HAP-1 (cell line): ENCODE data around the gene SLC2A10.

ENCODE experiments used
- DNase-seq, 2 experiments: peaks; one replicate each; pipeline ENCODE4 v3.0.0-alpha.2; 2016 to 2020; ENCODE audit warnings: low spot score in 2 of 2
- H3K27me3 ChIP-seq: fragments of 250-450 bp; sonication (Bioruptor Pico); 2 replicates; pipeline ENCODE4 v1.5.1; 2020; ENCODE audit warnings: low read depth, mild to moderate bottlenecking, moderate library complexity
- H3K36me3 ChIP-seq: fragments of 250-450 bp; sonication (Bioruptor Pico); replicated peaks from 2 replicates; pipeline ENCODE4 v1.5.1; 2020; ENCODE audit warnings: mild to moderate bottlenecking
- H3K4me1 ChIP-seq: fragments of 250-450 bp; sonication (Bioruptor Pico); 2 replicates; pipeline ENCODE4 v1.5.1; 2020; ENCODE audit warnings: mild to moderate bottlenecking
- H3K4me3 ChIP-seq: fragments of 250-450 bp; sonication (Bioruptor Pico); 2 replicates; pipeline ENCODE4 v1.5.1; 2020; ENCODE audit warnings: mild to moderate bottlenecking, moderate library complexity
- H3K9me3 ChIP-seq: fragments of 250-450 bp; sonication (Bioruptor Pico); 2 replicates; pipeline ENCODE4 v1.5.1; 2020; ENCODE audit warnings: mild to moderate bottlenecking, moderate library complexity
- in situ Hi-C: fragments of 300-500 bp; cut with MboI; formaldehyde crosslinking; loops from 3 replicates; pipeline ENCODE4 v1.14.3; 2020; ENCODE audit warnings: low sequenced_read_pairs, inconsistent platforms, mixed read lengths

The SLC2A10 gene

GRCh38 chr20:46743088-46743487 lies 33.6 kb downstream of the SLC2A10 start:
- Histone ChIP-seq H3K36me3 (no peaks in the 10 kb centered on the region), H3K9me3 (no peaks in the 10 kb centered on the region), H3K4me3 (no peak overlapping the region), H3K4me1 (no peaks in the 10 kb centered on the region), H3K27me3 (peaks cover 16% of the 10 kb centered on the region)
- in situ Hi-C loops: no loop called here
- no peak for DNase-seq

GRCh38 chr20:46746956-46747526 lies 37.6 kb downstream of the SLC2A10 start:
- H3K9me3 ChIP-seq: no peaks in the 10 kb centered on the region
- no peak overlapping the region for H3K4me3 ChIP-seq
- in situ Hi-C loops: no loop called here
- H3K27me3 ChIP-seq: peaks cover 22% of the 10 kb centered on the region
- no peaks in the 10 kb centered on the region for H3K36me3 ChIP-seq
- no peak for DNase-seq
- H3K4me1 ChIP-seq: no peaks in the 10 kb centered on the region

DNA sequence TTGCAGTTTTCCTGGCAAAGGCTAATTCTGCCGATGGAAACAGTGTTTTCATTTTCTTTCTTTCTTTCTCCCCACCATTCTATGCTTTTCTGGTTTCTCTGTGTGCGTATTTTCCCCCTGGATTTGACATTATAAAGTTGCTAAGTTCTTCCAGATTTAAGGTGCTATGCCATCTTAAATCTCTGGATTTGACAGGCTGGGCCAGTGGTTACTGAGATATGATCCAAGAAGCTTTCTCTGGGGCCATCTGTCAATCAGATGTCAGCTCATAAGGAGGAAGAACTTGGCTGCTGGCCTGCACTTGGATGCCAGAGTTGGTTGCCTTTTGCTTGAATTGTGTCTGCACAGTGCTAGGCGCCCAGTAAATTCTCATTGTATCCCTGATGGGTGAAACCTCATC lies 39.7 kb downstream of the SLC2A10 start:
- in situ Hi-C loops: no loop called here
- no peaks in the 10 kb centered on the region for H3K4me1 ChIP-seq

GRCh38 chr20:46751856-46752255 lies 42.4 kb downstream of the SLC2A10 start:
- Histone ChIP-seq H3K4me3 (no peak overlapping the region), H3K27me3 (peaks cover 11% of the 10 kb centered on the region), H3K36me3 (no peaks in the 10 kb centered on the region), H3K4me1 (no peaks in the 10 kb centered on the region), H3K9me3 (no peaks in the 10 kb centered on the region)
- peak in 1 of 2 experiments; percentile 24 for DNase-seq
- in situ Hi-C loops: loop anchor here (25.0 kb wide), 1 partner anchor 635 kb away; no protein-coding TSS in a partner anchor

More for the DNA sequence above, 39.7 kb downstream of the SLC2A10 start:
- Histone ChIP-seq H3K9me3 (no peaks in the 10 kb centered on the region), H3K36me3 (no peaks in the 10 kb centered on the region), H3K27me3 (peaks cover 18% of the 10 kb centered on the region), H3K4me3 (no peak overlapping the region)
- no peak for DNase-seq

DNA sequence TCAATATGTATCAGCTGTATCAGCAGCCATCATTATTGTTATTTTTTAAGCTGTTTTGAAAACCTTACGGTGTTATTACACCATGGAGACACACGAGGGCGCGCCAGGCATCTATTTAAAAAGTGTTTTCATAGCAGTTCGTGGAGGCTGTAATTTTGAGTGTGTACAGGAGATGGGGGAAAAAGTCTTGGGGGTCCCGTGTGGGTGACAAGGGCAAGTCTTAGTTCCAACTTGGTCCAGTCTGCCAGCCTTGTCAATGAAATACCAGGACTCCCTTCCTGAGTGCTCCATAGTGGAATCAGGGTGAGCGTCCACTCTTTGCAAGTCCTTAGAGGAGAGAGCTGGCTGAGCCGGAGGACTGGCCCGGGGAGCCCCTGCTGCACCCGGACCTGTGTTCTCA lies 43.3 kb downstream of the SLC2A10 start:
- DNase-seq: peak; percentile 40 to 82
- in situ Hi-C loops: loop anchor here (25.0 kb wide), 1 partner anchor 635 kb away; no protein-coding TSS in a partner anchor

GRCh38 chr20:46755483-46756413 lies 46.3 kb downstream of the SLC2A10 start:
- no peak overlapping the region for H3K4me3 ChIP-seq
- no peaks in the 10 kb centered on the region for H3K9me3 ChIP-seq
- H3K4me1 ChIP-seq: no peaks in the 10 kb centered on the region
- in situ Hi-C loops: loop anchor here (5.0 to 25.0 kb wide), 2 partner anchors 397 to 632 kb away; no protein-coding TSS in a partner anchor
- H3K36me3 ChIP-seq: no peaks in the 10 kb centered on the region
- DNase-seq: no peak
- peaks cover 4% of the 10 kb centered on the region; the same call in 1 of the 2 replicates for H3K27me3 ChIP-seq

More for the DNA sequence above, 43.3 kb downstream of the SLC2A10 start:
- Histone ChIP-seq H3K27me3 (peaks cover 6% of the 10 kb centered on the region), H3K36me3 (no peaks in the 10 kb centered on the region), H3K9me3 (no peaks in the 10 kb centered on the region), H3K4me3 (no peak overlapping the region), H3K4me1 (no peaks in the 10 kb centered on the region)

DNA sequence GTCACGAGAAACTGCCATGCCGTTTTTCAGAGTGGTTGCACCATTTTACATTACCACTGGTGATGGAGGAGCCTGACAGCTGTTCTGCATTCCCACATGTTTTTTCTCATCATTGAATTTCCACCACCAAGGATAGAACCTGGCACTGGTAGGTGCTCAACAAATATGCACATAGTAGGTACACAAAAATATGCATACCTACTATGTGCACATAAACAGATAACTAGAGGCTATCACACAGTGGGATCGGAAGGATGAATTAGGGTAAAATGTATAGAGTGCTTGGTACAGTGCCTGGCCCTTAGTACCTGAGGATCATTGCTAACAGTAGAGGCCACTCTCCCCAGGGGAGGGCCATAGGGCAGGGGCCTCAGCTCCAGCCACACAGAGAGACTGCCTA lies 47.0 kb downstream of the SLC2A10 start:
- Histone ChIP-seq H3K4me1 (no peaks in the 10 kb centered on the region), H3K9me3 (no peaks in the 10 kb centered on the region), H3K36me3 (no peaks in the 10 kb centered on the region), H3K4me3 (no peak overlapping the region), H3K27me3 (peaks cover 4% of the 10 kb centered on the region; the same call in 1 of the 2 replicates)
- no peak for DNase-seq
- in situ Hi-C loops: loop anchor here (5.0 to 25.0 kb wide), 2 partner anchors 396 to 631 kb away; no protein-coding TSS in a partner anchor

- no peak overlapping the region for H3K4me3 ChIP-seq
- DNase-seq: no peak
- peaks cover 4% of the 10 kb centered on the region; the same call in 1 of the 2 replicates for H3K27me3 ChIP-seq
- in situ Hi-C loops: loop anchor here (5.0 to 25.0 kb wide), 2 partner anchors 395 to 630 kb away; no protein-coding TSS in a partner anchor
- H3K4me1 ChIP-seq: no peaks in the 10 kb centered on the region
- no peaks in the 10 kb centered on the region for H3K9me3 ChIP-seq
- H3K36me3 ChIP-seq: no peaks in the 10 kb centered on the region
Observed at GRCh38 chr20:46757135-46757534, 47.7 kb downstream of the SLC2A10 start.

DNA sequence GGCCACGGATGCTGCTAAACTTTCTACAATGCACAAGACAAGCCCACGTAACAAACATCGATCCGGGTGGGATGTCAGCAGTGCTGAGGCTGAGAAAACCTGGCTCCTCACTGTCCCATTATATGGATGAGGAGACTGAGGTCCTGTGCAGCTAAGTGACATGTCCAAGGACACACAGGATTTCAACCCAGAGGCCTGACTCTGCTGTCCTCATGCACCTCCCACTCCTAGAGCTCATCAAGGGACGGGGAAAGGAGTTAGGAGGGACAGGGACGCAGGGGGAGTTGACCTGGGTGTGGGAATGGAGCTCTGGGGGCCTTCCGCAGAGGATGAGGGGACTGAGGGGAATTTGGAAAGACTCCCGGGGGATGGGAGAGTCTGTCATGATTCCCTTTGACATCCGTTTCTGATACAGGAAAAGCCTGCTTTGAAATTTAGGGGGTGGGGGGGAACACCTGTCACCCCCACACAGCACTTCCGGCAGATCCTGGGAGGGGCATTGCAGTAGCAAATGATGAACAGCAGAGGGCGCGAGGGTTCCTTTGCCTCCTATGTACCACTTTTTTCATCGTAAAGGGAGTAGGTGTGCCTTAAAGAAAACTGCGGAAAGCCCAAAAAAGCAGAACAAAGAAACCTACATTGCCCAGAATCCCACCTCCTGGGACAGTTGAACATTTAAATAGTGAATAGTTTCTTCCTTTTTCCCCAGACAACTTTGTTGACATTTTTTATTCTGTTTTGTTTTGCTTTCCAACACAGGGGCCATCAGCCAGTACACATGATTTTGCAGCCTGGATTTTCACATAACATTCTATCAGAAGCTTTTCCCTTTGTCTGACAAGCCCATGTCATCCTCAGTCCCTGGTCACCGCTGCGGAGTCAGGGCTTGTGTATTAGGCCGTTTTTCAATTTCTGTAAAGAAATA lies 48.6 kb downstream of the SLC2A10 start:
- in situ Hi-C loops: loop anchor here (5.0 to 25.0 kb wide), 2 partner anchors 394 to 629 kb away; no protein-coding TSS in a partner anchor

GRCh38 chr20:46758929-46759669 lies 49.6 kb downstream of the SLC2A10 start:
- no peak overlapping the region for H3K4me3 ChIP-seq
- H3K27me3 ChIP-seq: peaks cover 7% of the 10 kb centered on the region; the same call in 1 of the 2 replicates
- no peaks in the 10 kb centered on the region for H3K4me1 ChIP-seq
- no peak for DNase-seq
- no peaks in the 10 kb centered on the region for H3K9me3 ChIP-seq
- in situ Hi-C loops: loop anchor here (5.0 to 25.0 kb wide), 2 partner anchors 393 to 628 kb away; no protein-coding TSS in a partner anchor
- H3K36me3 ChIP-seq: no peaks in the 10 kb centered on the region

More for the DNA sequence above, 48.6 kb downstream of the SLC2A10 start:
- Histone ChIP-seq H3K36me3 (no peaks in the 10 kb centered on the region), H3K4me1 (no peaks in the 10 kb centered on the region), H3K9me3 (no peaks in the 10 kb centered on the region), H3K4me3 (no peak overlapping the region), H3K27me3 (peaks cover 4% of the 10 kb centered on the region; the same call in 1 of the 2 replicates)
- DNase-seq: peak; percentile 15 to 72

DNA sequence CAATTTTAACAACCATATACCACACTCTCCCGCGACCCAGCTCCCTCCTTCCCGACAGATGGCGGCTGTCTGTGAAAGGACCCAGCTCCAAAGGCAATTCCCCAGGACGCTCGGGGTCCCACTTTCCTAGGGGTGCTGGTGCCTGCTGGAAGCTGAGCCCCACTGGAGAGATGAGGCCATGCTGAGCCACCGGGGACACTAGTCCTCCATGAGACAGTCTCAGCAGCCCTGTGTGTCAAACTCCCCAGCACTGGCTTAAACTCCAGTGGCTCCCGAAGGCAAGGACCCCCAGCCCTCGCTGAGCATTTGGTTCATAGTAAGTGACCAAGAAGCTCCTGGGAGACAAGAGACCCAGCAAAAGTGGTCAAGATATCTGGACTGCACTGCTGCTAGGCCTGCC lies 52.1 kb downstream of the SLC2A10 start:
- peaks cover 7% of the 10 kb centered on the region; the same call in 1 of the 2 replicates for H3K27me3 ChIP-seq
- in situ Hi-C loops: loop anchor here (25.0 kb wide), 1 partner anchor 626 kb away; no protein-coding TSS in a partner anchor
- no peak for DNase-seq

DNA sequence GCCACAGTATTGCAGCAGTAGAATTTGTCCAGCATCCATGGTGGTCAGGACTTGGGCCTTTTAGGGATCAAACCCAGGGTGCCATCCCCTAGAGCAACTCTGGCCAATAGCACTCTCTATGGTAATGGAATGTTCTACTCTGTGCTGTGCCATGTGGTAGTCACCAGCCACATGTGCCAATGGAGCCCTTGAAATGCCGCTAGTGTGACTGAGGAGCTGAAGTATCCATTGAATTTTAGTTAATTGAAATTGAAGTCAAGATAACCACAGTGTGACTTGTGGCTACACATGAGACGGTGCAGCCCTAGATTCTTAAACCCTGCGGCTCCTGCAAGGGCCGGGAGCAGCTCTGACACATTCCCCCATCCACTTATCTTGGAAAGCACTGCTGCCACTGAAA lies 54.6 kb downstream of the SLC2A10 start:
- Histone ChIP-seq H3K9me3 (no peaks in the 10 kb centered on the region), H3K4me3 (no peak overlapping the region), H3K27me3 (peaks cover 7% of the 10 kb centered on the region; the same call in 1 of the 2 replicates), H3K36me3 (no peaks in the 10 kb centered on the region), H3K4me1 (no peaks in the 10 kb centered on the region)
- DNase-seq: no peak
- in situ Hi-C loops: loop anchor here (25.0 kb wide), 1 partner anchor 623 kb away; no protein-coding TSS in a partner anchor

More for the DNA sequence above, 52.1 kb downstream of the SLC2A10 start:
- Histone ChIP-seq H3K36me3 (no peaks in the 10 kb centered on the region), H3K9me3 (no peaks in the 10 kb centered on the region), H3K4me3 (no peak overlapping the region), H3K4me1 (no peaks in the 10 kb centered on the region)
